NCI-H2227 treated with DMSO at 0.1 percent for 48 hours (cell line): ENCODE data around the gene CCR2.
"Not testable (repeated sequence)": the region's sequence is repeated elsewhere in the genome, so short reads cannot be mapped to it uniquely, and the experiment has no call there.

Source experiments
- DNase-seq: peaks from one replicate; lab custom pipeline; 2025; lab: John Stamatoyannopoulos, UW

The CCR2 gene

DNA sequence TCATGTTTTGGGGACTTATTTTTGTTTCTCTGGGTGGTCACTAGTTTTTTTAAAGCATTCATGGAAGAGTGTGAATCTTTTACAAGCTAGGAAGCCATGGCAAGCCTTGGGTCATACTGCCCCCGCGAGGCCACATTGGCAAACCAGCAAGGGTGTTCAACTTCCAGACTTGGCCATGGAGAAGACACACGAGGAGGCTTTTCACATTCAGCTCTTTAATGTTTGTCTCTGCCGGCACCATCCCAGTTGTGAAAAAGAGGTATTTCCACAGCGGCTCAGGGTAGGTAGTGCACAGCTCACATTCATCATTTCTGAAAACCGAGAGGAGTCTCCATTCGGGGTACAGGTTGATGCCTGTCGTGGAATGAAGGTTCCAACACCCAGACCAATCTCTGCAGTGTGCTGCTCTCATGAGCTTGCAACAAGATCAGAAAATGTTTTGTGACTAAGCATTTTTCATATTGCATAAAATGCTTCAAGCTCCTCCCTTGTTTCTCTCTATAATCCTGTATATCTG is 24.6 kb downstream of the CCR2 start:
- no peak for DNase-seq

DNA sequence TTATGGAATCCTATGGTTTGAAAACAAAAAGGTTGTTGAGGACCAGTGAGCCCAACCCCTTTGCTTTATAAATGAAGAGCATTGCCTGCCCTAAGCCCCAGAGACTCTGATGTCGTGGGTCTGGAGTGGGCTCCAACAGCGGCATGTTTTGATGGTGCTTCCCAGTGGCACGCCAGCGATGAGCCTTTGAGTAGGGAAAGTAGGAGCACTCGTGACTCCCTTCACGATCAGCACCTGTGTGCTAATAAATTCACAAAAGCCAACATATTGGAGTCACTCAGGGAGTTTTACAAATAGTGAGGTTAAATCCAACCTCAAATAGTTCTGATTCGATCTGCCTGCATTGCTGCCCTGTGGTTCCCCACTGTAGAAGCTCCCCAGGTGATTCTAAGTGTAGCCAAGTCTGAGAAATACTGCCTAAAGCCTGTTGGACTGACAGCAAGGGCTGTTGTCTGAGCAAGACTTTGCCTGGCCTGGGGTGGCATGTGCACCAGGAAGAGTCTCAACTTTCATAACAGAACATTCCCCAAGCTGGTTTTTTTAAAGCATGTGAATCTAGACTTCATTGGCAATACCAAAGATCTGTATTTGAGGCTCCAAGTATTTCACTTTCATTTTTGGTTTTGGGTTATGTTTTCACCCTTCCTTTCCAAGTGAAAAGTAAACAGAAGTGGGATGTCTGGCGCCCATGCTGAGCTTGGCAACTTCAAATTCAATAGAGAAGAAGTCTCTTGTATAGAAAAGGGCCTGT is 26.7 kb downstream of the CCR2 start:
- no peak for DNase-seq

DNA sequence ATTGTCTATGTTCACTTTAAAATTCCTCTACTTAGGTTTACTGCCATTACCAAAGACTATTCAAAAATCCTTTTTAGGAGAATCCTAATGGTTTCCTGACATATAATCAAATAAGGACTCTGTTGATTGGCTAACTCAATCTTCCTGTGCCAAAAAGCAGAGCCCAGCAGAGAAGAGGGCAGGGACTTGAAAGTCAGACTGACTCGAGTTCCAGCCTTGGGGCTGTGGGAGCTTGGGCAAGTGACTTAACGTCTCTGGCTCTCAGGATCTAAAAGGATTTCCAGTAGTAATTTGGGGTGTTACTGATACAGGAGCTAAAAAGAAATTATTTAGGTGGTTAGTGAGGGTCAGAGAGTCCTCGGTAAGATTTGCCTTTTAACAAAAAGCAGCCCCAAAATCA is 27.7 kb downstream of the CCR2 start:
- no peak for DNase-seq

DNA sequence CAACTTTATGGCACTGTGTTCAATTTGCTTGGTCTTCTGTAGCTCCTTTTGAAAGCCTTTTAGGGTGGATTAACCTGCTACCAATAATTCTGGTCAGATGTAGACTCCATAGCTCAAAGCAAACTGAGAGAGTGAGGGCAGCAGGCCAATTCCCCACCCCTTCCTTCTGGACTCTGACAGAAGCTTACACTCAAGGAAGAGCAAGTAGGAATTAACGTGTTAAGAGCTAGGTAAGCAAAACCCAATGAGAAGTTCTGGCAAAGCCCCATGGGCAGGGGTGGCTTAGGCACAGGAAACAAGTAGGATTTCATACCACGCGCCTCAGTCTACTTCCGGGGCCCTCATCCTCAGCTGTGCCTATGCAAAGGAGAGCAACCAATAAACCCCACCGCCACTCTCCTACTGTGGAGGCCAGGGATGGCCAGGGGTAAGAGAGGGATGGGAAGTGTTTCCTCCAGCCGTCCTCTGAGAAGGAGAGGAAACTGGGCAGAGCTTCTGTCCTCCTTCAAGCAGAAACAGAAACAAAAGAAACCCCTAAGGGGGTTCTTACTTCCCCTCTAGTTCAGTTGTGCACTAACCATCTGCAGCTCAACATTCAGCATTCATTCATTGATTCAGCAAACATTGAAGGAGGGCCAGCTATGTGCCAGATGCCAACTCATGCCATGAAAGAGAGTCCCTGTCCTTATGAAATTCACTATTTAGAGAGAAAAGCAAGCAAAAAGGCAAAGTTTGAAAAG is 29.5 kb downstream of the CCR2 start:
- no peak for DNase-seq

DNA sequence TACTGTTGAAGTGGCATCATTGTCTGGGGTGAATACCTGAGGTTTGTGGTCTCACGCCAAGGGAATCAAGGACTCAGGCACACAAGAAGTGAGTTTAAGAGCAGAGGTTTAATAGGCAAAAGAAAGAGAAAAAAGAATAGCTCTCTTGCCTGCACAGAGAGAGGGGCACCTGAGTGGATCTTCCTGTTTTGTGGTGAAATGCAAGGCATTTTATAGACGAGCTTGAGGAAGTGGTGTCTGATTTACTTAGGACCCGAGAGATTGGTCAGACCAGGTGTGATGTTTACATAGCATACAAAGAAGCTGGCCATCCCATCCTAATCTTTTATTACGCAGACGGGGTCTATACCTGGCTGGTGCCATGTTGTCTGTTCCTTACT is 30.0 kb downstream of the CCR2 start:
- DNase-seq: no peak

DNA sequence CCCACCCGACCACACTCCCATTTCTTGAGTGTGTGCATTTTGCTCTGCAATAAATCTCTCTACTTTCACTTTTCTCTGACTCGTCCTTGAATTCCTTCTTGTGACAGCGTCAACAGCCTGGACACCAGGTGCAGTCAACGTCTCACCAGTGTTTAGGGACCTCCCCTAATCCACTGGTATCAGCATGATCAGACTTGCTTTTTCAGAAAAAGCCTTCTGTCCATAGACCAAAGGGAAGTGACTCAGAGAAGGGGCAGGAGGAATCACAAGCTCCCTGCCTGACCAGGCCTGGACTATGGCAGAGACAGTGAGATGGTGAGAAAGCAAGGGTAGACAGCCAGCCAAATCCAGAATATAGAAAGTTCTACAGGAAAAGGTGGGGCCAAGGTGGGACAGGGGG is 32.3 kb downstream of the CCR2 start:
- no peak for DNase-seq

DNA sequence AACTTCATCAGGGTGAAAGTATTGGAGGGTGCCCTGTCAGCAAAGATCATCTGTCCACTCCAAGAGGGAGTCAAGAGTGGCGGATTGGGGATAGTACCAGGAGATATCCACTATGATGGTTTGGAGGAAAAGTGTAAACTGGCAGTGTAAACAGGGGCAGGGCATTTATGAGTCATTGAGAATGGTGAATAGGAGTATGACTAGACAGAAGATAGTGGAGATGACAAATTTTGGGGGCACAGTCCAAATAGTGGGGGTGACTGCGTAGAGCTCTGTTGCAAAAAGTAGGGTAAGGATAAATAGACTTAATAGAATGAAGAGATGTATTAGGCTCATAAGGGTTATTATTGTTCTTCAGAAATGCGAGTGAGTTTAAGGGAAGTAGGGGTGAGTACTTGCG is 34.9 kb downstream of the CCR2 start:
- not testable (repeated sequence) for DNase-seq

DNA sequence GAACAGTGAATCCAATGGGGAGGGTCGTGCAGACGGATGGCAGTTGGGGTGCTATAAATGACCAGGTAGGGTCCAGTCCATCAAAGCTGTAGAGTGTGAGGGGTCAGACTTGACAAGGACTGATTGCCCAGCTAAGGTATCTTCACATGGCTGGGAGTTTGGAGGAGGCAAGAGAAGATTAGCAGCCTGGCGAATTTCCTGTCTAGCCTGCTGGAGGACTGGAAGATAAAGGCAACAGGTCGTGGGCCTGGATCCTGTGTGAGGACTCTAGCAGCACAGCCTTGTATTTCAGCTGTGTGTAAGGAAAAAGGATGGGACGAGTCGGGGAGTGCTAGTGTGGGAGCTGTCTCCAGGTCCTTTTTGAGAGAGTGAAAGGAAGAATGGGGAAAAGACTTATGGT is 35.4 kb downstream of the CCR2 start:
- DNase-seq: no peak

DNA sequence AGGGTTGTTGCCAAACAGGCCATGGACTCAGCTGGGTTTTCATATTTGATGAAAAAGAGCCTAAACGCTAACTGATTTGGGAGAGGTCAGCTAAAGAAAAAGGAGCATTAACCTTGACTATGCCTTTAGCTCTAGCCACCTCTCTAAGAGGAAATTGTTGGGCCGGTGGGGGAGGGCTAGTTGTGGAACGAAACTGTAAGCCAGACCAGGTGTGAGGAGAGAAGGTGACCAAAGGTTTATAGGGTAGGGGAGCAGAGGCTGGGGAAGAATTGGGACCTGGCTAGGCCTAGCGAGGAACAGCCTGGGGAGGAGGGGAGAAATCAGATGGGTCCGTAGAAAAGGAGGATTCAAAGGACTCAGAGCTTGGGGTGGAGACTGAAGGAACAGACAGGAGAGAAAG is 37.6 kb downstream of the CCR2 start:
- not testable (repeated sequence) for DNase-seq

DNA sequence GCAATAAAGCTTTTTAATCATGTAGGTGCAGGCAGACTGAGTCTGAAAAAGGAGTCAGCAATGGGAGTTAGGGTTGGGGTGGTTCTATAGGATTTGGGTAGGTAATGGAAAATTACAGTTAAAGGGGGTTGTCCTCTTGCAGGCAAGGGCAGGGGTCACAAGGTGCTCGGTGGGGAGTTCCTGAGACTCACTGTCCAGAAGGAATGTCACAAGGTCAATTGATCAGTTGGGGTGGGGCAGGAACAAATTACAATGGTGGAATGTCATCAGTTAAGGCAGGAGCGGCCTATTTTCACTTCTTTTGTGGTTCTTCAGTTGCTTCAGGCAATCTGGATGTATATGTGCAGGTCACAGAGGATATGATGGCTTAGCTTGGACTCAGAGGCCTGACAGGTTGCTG is 39.1 kb downstream of the CCR2 start:
- DNase-seq: no peak

DNA sequence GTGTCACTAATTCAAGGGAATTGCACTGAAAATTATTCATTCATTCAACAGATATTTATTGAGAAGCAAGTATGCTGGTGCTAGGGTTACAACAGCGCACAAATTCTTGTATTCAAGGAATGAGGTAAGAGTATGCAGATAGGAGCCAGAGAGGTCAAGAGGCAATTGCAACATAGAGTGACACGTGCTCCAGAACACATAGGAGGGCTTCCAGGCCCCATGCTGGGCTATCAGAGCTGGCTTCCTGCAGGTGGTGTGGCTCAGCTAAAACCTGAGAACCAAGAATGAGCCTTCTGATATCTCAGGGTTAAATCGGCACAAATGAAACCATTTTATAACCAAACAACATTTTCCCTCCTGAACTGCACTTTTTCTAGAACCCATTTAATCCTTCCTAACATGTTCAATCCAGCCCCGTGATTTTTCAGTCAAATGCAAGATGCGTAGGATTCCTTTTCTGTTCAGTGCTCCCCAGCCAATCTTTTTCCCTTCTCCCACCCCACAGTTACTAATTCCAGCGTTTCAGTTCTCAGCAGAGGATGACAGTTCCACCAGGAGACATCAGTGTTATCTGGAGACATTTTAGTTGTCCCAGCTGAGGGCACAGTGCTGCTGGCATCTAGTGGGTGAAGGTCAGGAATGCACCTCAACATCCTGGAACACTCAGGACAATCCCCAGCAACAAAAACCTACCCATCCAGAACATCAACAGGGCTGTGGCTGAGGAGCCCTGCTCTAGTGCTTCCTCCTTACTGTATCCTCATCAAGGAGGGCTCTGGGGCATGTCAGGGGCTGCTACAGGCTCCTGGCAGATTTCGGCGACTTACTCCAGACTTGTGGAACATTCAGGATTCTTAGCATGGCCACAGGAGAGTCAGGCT is 39.9 kb downstream of the CCR2 start:
- DNase-seq: no peak

DNA sequence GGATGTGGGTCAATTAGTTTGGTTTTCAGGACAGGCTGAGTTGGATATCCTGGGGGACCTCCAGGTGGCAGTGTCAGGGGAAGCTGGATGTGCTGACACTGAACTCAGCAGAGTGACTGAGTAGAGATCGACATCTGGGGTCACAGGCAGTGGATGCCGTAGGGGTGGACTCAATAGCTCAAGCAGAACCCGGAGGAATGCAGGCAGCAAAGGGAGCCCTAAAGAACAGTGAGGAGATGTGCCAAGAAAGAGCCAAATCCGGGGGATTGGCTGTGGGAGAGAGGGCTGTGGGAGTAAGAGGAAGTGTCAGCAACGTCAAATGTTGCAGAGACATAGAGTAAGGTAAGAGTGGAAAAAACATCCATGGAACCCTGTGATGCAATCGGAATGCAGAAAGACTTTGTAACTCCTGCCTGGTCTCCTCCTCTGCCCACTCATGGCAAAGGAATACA is 41.3 kb downstream of the CCR2 start:
- no peak for DNase-seq

DNA sequence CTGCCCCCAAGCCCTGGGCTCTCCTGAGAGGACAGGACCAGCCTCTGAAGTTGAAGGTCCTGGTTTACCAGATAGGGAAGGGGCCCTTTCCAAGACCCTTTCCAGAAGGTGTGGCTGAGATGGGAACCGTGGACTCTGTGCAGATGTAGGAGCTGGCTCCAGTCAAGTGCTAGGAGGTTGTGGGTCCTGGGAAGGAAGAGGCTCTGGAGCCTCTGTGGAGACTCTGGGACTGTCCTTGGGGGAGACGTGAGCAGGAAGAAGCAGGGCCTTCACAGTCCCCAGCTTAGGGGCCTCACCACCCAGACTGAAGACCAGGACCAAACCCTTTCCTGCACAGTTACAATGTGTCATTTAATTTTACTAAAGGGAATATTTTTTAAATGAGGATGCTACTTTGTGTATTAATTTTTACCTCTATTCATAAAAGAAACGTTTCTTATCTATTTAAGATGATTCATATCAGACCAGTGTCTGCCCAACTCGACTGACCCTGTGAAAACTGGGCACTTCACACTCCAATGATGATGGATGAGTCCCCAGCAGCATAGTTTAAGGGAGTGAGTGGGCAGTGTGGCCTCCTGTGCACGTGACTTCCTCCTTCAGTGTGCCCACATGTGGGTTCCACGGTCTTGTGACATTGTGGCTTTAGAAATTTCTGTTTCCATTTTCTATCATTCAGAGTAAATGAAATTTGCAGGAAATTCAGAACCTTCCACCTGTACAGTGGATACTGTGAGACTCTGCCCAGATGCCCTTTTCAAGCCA is 42.0 kb downstream of the CCR2 start:
- no peak for DNase-seq

DNA sequence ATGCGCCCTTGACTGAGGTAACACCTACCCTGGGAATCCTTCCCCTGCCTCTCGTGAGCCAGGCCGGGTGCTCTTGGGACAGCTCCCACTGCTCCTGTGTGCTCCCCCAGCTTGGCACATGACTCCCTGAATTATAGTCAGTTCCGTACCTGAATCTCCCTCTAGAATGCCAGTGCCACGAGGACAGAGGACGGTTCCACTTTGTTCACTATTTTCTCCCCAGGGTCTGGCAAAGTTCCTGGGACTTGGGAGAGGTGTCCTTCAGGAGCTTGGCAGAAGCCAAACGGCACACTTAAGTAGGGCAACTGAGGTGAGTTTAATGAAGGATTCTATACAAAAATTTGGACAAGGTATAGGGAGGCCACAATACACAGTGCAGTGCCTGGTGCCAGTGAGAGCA is 43.2 kb downstream of the CCR2 start:
- no peak for DNase-seq

DNA sequence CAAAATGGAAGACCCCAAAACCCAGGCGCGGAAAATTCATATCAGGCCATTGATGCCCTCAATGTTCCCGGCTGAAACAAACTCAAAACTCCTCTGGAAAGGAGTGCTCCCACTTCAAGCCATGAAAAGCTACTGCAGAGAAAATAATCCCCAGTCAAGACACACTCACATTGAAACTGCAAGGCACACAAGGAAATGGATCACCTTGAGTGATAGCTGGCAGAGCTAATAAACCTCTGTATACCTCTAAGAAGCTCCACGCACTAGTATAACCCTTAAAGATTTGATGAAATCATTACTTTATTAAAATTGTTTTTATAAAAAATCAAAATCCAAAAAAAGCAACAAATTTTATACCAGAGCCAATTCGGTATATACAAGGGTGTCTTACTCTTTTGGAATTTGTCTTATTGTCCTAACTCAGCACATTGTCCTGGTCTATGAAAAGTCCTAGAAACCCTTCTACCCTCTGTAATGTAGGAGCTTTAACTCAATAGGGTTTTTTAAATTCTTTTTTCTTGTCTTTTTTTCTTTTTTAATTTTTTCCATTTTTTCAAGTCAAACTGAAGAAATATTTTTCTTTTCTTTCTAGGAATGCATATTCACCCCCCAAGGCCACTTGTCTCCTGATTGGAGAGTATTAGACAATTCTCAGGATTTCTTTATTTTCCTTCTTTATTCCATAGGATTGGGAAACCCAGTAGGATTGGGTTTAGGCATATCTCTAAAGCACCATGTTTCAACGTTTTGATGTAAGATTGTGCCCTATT is 44.5 kb downstream of the CCR2 start:
- DNase-seq: no peak

DNA sequence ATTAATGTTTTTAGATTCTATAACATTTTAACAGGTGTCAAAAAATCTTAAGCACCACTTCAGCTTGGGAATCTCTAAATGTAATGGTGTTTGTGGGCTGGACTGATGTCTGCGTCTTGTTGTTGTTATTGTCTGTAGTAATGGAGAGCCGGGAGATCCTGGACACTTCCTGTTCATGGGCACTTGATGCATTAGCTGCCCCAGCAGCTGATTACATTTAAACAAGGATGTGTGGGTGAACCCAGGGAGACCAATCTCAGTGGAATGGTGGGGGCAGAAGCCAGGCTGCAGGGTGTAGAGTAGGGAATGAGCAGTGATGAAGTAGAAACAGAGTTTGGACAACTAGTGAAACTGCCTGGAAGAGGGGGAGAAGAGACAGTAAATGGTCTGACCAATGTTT is 45.2 kb downstream of the CCR2 start:
- no peak for DNase-seq

DNA sequence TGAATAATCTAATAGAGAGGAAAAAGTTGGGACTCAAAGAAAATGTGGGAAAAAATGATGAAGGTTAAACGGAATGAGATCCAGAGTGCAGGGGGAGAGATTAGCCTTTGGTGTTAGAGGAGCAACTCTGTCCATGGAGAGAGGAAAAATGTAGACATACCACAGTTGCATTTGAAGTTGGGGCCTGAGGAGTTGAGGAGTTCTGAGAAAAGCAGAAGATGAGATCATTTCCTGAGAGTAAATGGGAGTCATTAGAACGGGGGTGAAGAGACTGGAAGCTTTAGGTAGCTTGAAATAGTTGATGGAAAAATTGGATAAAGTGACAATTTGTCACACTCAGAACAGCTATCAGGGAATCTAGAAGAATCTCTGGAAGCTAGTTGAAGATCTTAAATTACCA is 45.6 kb downstream of the CCR2 start:
- no peak for DNase-seq

DNA sequence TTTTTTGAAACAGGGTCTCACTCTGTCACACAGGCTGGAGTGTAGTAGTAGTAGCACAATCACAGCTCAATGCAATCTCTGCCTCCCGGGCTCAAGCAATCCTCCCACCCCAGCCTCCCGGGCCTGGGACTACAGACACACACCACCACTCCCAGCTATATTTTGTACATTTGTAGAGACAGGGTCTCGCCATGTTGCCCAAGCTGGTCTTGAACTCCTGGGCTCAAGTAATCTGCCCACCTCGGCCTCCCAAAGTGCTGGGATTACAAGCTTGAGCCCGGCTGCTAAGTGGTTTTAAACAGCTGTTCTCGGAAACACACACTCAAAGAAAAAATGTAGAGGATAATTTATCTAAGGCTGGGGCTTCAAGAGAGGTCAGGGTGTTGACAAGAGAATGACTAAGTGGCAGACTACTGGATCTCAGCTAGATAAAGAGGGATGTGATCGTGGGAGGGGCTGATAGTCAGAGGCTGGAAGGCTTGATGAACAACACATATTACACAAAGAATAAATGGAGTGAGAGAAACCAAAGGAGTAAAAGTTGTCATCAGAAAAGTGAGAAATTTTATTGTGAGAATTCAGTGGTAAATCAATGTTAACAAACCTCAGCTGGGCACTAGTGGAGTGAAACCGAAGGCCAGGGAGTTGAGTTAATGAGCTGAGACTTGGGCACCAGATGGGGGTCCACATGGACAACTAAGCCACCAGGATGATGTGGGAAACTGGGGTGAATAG is 46.3 kb downstream of the CCR2 start:
- peak; percentile 65 for DNase-seq

DNA sequence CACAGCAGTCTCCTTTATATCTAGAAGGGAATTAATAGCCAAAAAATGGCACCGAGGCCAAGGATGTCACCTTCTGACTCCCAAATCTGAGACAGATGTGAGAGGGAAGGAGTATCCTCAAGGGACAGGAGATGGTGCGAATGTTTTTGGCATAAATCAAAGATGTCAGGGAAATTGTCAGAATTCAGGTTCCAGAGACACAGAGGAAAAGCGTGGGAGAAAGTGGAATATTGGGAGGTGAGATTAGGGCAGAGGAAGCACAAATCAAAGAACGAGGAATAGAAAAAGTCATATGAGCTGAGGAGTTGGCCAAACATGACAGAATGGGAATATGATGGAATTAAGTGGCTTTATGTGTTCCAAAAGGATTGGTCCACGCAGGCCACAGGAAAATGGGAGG is 46.9 kb downstream of the CCR2 start:
- no peak for DNase-seq

DNA sequence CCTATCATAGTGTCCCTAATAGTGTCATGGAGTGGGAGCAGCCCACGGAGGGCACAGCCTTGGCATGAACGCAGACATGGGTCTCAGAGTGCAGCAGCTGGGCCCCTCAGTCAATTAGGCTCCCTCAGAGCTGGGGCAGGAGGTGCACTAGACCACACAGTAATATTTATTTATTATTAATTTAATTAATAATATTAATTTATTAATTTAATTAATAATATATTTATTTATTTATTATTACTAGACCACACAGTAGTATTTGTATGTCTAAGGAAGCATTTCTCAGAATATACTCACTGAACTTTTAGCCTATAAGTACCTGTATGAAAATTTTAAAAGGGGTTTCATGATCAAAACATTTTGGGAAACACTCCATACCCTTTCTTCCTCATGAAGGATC is 47.7 kb downstream of the CCR2 start:
- DNase-seq: no peak
